GM12878 (cell line): ENCODE data around the gene KIF20B. TPM values are rescaled to one million over a fixed set of nuclear protein-coding genes. Genes with fewer than 3 reads are reported as not detected.

Experiments
- ATAC-seq: fragments of 200-7000 bp; cut with Tn5 transposase; 3 replicates; pipeline ENCODE4 v1.9.1; 2020; ENCODE audit warnings: mild to moderate bottlenecking, moderate library complexity
- BruUV-seq: library from RNA; stranded (reverse); fragments of 400-500 nt; replicated peaks from 2 replicates; lab custom pipeline; 2021; lab: Mats Ljungman, UMichigan
- CTCF ChIA-PET: fragments of 300-600 bp; sonication (Branson Sonifier 250); formaldehyde crosslinking; extraction: SDS; loops from one replicate; lab custom pipeline; 2021; ENCODE audit warnings: inconsistent platforms; lab: Yijun Ruan, JAX
- POLR2A ChIA-PET: fragments of 350-600 bp; formaldehyde crosslinking; extraction: SDS; loops from one replicate; lab custom pipeline; 2021; ENCODE audit warnings: inconsistent platforms; lab: Charles Lee
- RAD21 ChIA-PET: fragments of 300-600 bp; sonication (Branson Sonifier 250); formaldehyde crosslinking; loops from one replicate; lab custom pipeline; 2023; ENCODE audit warnings: antibody characterized with exemption; ENCODE audit not compliant: unreplicated experiment; lab: Charles Lee
- SMC1A ChIA-PET: fragments of 300-600 bp; sonication (Branson Sonifier 250); formaldehyde crosslinking; loops from one replicate; lab custom pipeline; 2023; ENCODE audit not compliant: unreplicated experiment, uncharacterized antibody; lab: Charles Lee
- DNase-seq: peaks from one replicate; pipeline ENCODE4 v3.0.0-alpha.2; 2011; ENCODE audit warnings: low read depth, low spot score
- FAIRE-seq: peaks from 3 replicates; lab custom pipeline; 2011; peaks lifted over from hg19 to GRCh38; lab: Jason Lieb, UNC
- H2AFZ ChIP-seq: 2 replicates; pipeline ENCODE4 v1.6.0; 2011; ENCODE audit warnings: low read depth, low read length, control low read depth; ENCODE audit not compliant: control insufficient read depth
- H3K27ac ChIP-seq: 2 replicates; pipeline ENCODE4 v1.5.1; 2011; ENCODE audit warnings: control low read depth; ENCODE audit not compliant: control insufficient read depth, insufficient read depth
- H3K27me3 ChIP-seq, 2 experiments: replicated peaks in 1 of 2; 2 replicates each; pipeline versions ENCODE4 v1.6.0 to v1.6.1; 2011; ENCODE audit warnings: low read length in 1 of 2; ENCODE audit not compliant: control insufficient read depth in 2 of 2, insufficient read depth in 2 of 2
- H3K36me3 ChIP-seq, 2 experiments: 2 replicates each; pipeline ENCODE4 v1.5.1; 2011; ENCODE audit warnings: low read length in 1 of 2; ENCODE audit not compliant: control insufficient read depth in 2 of 2, insufficient read depth in 2 of 2
- H3K4me1 ChIP-seq: 2 replicates; pipeline ENCODE4 v1.6.1; 2011; ENCODE audit warnings: mild to moderate bottlenecking, low read length, moderate library complexity, mixed read lengths; ENCODE audit not compliant: control insufficient read depth, insufficient read depth
- H3K4me2 ChIP-seq: 2 replicates; pipeline ENCODE4 v1.6.0; 2011; ENCODE audit warnings: control low read depth; ENCODE audit not compliant: control insufficient read depth, insufficient read depth
- H3K4me3 ChIP-seq: fragments of 200-600 bp; sonication (generic); 2 replicates; pipeline ENCODE4 v1.5.1; 2016
- H3K79me2 ChIP-seq: 2 replicates; pipeline ENCODE4 v1.6.0; 2011; ENCODE audit warnings: low read length; ENCODE audit not compliant: control insufficient read depth, insufficient read depth
- H3K9ac ChIP-seq: 2 replicates; pipeline ENCODE4 v1.8.0; 2011; ENCODE audit warnings: low read length, control low read depth, mixed read lengths; ENCODE audit not compliant: control insufficient read depth, insufficient read depth
- H3K9me3 ChIP-seq: replicated peaks from 3 replicates; pipeline ENCODE4 v1.5.1; 2011; ENCODE audit warnings: mild to moderate bottlenecking, low read length; ENCODE audit not compliant: control insufficient read depth, insufficient read depth
- H4K20me1 ChIP-seq: 2 replicates; pipeline ENCODE4 v1.6.0; 2011; ENCODE audit not compliant: control insufficient read depth, insufficient read depth
- ASH2L ChIP-seq: fragments of 300-600, 200-600 bp; sonication (generic); IDR thresholded peaks from 2 replicates; pipeline ENCODE4 v1.6.1; 2017; ENCODE audit warnings: low read depth, mild to moderate bottlenecking, borderline replicate concordance
- ATF7 ChIP-seq: fragments of 450-650 bp; IDR thresholded peaks from 2 replicates; pipeline ENCODE4 v1.6.1; 2016; ENCODE audit warnings: low read depth, mild to moderate bottlenecking
- BHLHE40 ChIP-seq, 2 experiments: fragments of 450-650 bp in 1 of 2; IDR thresholded peaks; 2 replicates each; pipeline ENCODE4 v1.6.1; 2011 to 2017; ENCODE audit warnings: low read depth in 2 of 2, borderline replicate concordance in 1 of 2, improper control_type of control experiment in 1 of 2, low read length in 1 of 2, mild to moderate bottlenecking in 1 of 2
- CHD4 ChIP-seq: fragments of 200-600 bp; sonication (generic); IDR thresholded peaks from 2 replicates; pipeline ENCODE4 v1.6.1; 2016; ENCODE audit warnings: mild to moderate bottlenecking
- EZH2 ChIP-seq: IDR thresholded peaks from 2 replicates; pipeline ENCODE4 v1.6.1; 2012; ENCODE audit warnings: low read depth, mild to moderate bottlenecking, control low read depth, inconsistent platforms, low read length, borderline replicate concordance; ENCODE audit not compliant: control insufficient read depth
- KDM1A ChIP-seq: fragments of 200-600 bp; sonication (generic); IDR thresholded peaks from 2 replicates; pipeline ENCODE4 v1.6.1; 2016; ENCODE audit warnings: borderline replicate concordance
- NFXL1 ChIP-seq: fragments of 450-650 bp; IDR thresholded peaks from 2 replicates; pipeline ENCODE4 v1.6.1; 2017; ENCODE audit warnings: antibody characterized with exemption, mild to moderate bottlenecking, borderline replicate concordance
- PAX5 ChIP-seq: IDR thresholded peaks from 2 replicates; pipeline ENCODE4 v1.6.1; 2011; ENCODE audit warnings: low read depth, low read length, borderline replicate concordance
- SIN3A ChIP-seq: IDR thresholded peaks from 2 replicates; pipeline ENCODE4 v1.6.1; 2012; ENCODE audit warnings: low read depth, low read length, improper control_type of control experiment
- STAT1 ChIP-seq: fragments of 450-650 bp; conservative IDR thresholded peaks from 2 replicates; pipeline ENCODE4 v1.6.1; 2014; ENCODE audit warnings: antibody characterized with exemption, mild to moderate bottlenecking
- ZNF217 ChIP-seq: fragments of 450-650 bp; IDR thresholded peaks from 2 replicates; pipeline ENCODE4 v1.6.1; 2017; ENCODE audit warnings: antibody characterized with exemption, mild to moderate bottlenecking
- ZNF274 ChIP-seq: IDR thresholded peaks from one replicate; pipeline ENCODE4 v1.8.0; 2011; ENCODE audit not compliant: insufficient read length, insufficient read depth
- WGBS: methylation state at CpG from one replicate; pipeline ENCODE4 v1.1.6; 2016; ENCODE audit warnings: low lambda C conversion rate; ENCODE audit not compliant: insufficient replicate concordance, insufficient coverage; ENCODE audit errors: missing lambda C conversion rate; 5-methylcytosine and 5-hydroxymethylcytosine counted together
- in situ Hi-C: fragments of 300-500 bp; cut with MboI; formaldehyde crosslinking; loops from 9 replicates; pipeline ENCODE4 v1.14.3; 2018; ENCODE audit warnings: mixed read lengths
- intact Hi-C: fragments of 100-400 bp; cut with micrococcal nuclease; formaldehyde crosslinking; loops from one replicate; pipeline ENCODE4 v1.14.2; 2022; ENCODE audit not compliant: unreplicated experiment
- polyA plus RNA-seq, 11 experiments: library from polyadenylated mRNA; depleted of rRNA in 4 of 11; unstranded in 6 of 11; stranded (reverse) in 5 of 11; fragments of >200 nt; fragmentation: Nextera tagmentation in 4 of 11; fragmentation: Illumina TruSeq in 1 of 11; extraction: Ambion mirVana in 4 of 11; extraction: Trizol in 1 of 11; gene quantifications; 1 replicate in 1 of 11; 2 replicates in 10 of 11; pipeline versions ENCODE4 v1.2.1 to v1.2.3, GENCODE V29; 2011 to 2016; ENCODE audit warnings: inconsistent platforms in 2 of 11, missing spikeins in 2 of 11, low read depth in 1 of 11
- total RNA-seq, 4 experiments: library from RNA; depleted of rRNA in 3 of 4; stranded (reverse); fragments of >200 nt in 3 of 4; fragmentation: Illumina TruSeq in 1 of 4; extraction: Trizol in 1 of 4; gene quantifications; 2 replicates each; pipeline versions ENCODE4 v1.2.1 to v1.2.3, GENCODE V29; 2013 to 2021
- TF ChIP-seq, protein P1 (sequence below): IDR thresholded peaks from 2 replicates; pipeline ENCODE4 v1.6.1; 2011; ENCODE audit warnings: borderline replicate concordance, low read depth, mild to moderate bottlenecking, moderate library complexity, mixed read lengths, low read length; ENCODE audit not compliant: insufficient read depth; ENCODE audit errors: extremely low read length
- TF ChIP-seq, protein P2 (sequence below): fragments of 450-650 bp; formaldehyde crosslinking; IDR thresholded peaks from 2 replicates; pipeline ENCODE4 v1.5.0; 2022; ENCODE audit warnings: mild to moderate bottlenecking, missing genetic modification characterization
- TF ChIP-seq, protein P3 (sequence below): IDR thresholded peaks from 2 replicates; pipeline ENCODE4 v1.6.1; 2011; ENCODE audit warnings: low read depth, low read length, improper control_type of control experiment, borderline replicate concordance
- TF ChIP-seq, protein P4 (sequence below): IDR thresholded peaks from 2 replicates; pipeline ENCODE4 v1.6.1; 2012; ENCODE audit warnings: mild to moderate bottlenecking, low read depth, low read length

KIF20B gene
- total and polyA plus RNA-seq, 10 of the 15 experiments (the other 5 are each of a cell fraction or from before 2014, with no cell fraction given) = 15.6 to 67.7 (median 44.3) TPM

DNA sequence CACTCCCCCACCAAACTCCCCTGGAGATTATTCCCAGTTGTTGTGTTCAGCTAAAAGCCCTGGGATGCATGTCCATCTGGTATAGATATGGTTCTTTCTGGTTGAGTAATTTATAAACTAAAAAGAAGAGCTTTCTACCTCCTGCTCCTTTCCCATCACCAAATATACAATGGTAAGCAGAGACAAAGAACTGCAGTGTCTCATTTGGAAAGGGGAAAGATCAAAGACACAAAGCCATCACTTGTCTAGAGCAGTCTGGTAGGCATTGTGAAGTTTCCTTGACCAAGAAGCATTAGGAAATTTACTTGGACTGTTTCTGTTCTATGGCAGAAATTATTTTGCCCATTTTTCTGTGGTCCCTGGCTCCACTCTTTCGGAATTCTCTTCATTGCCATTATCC is 31.4 kb upstream of the KIF20B start:
- ChIA-PET SMC1A (interaction anchor here (1.0 to 1.4 kb wide), 8 partner anchors 10 to 109 kb away, joined by 3 to 4 read pairs (median 3); no protein-coding TSS in a partner anchor), POLR2A (interaction anchor here (2.4 kb wide), 1 partner anchor 11 kb away, joined by 7 read pairs; no protein-coding TSS in a partner anchor), CTCF (interaction anchor here (0.6 to 2.4 kb wide), 4 partner anchors 11 to 1883 kb away, joined by 3 to 9 read pairs (median 5); partner anchors contain the start of gene KIF20B), RAD21 (interaction anchor here (0.9 kb wide), 1 partner anchor 60 kb away, joined by 4 read pairs; no protein-coding TSS in a partner anchor)
- no peaks in the 10 kb centered on the region for H3K79me2 ChIP-seq
- in situ Hi-C loops = no loop called here
- H3K27ac ChIP-seq = no peak overlapping the region
- intact Hi-C loops = no loop called here
- no peaks in the 10 kb centered on the region for H4K20me1 ChIP-seq
- H3K9me3 ChIP-seq = no peaks in the 10 kb centered on the region
- no peaks in the 10 kb centered on the region for H3K27me3 ChIP-seq
- no peak overlapping the region for H3K4me3 ChIP-seq
- no peak overlapping the region for H3K4me2 ChIP-seq
- no TSS peak for BruUV-seq
- 89% methylated on average over 1 of the region's 1 CpG for WGBS
- no peak overlapping the region for H2AFZ ChIP-seq
- H3K36me3 ChIP-seq = no peaks in the 10 kb centered on the region
- H3K4me1 ChIP-seq = no peaks in the 10 kb centered on the region
- no peak overlapping the region for H3K9ac ChIP-seq
- ATAC-seq (no peak), FAIRE-seq (no peak), DNase-seq (no peak)
- TF ChIP-seq SIN3A = no peak
- TF ChIP-seq PAX5 = no peak
- no peak for TF ChIP-seq ASH2L
- TF ChIP-seq NFXL1 = no peak
- no peak for TF ChIP-seq ZNF217
- TF ChIP-seq EZH2 = no peak
- TF ChIP-seq, protein P1, sequence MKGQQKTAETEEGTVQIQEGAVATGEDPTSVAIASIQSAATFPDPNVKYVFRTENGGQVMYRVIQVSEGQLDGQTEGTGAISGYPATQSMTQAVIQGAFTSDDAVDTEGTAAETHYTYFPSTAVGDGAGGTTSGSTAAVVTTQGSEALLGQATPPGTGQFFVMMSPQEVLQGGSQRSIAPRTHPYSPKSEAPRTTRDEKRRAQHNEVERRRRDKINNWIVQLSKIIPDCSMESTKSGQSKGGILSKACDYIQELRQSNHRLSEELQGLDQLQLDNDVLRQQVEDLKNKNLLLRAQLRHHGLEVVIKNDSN = no peak
- TF ChIP-seq CHD4 = no peak
- no peak for TF ChIP-seq ATF7
- no peak for TF ChIP-seq KDM1A
- TF ChIP-seq, protein P2, sequence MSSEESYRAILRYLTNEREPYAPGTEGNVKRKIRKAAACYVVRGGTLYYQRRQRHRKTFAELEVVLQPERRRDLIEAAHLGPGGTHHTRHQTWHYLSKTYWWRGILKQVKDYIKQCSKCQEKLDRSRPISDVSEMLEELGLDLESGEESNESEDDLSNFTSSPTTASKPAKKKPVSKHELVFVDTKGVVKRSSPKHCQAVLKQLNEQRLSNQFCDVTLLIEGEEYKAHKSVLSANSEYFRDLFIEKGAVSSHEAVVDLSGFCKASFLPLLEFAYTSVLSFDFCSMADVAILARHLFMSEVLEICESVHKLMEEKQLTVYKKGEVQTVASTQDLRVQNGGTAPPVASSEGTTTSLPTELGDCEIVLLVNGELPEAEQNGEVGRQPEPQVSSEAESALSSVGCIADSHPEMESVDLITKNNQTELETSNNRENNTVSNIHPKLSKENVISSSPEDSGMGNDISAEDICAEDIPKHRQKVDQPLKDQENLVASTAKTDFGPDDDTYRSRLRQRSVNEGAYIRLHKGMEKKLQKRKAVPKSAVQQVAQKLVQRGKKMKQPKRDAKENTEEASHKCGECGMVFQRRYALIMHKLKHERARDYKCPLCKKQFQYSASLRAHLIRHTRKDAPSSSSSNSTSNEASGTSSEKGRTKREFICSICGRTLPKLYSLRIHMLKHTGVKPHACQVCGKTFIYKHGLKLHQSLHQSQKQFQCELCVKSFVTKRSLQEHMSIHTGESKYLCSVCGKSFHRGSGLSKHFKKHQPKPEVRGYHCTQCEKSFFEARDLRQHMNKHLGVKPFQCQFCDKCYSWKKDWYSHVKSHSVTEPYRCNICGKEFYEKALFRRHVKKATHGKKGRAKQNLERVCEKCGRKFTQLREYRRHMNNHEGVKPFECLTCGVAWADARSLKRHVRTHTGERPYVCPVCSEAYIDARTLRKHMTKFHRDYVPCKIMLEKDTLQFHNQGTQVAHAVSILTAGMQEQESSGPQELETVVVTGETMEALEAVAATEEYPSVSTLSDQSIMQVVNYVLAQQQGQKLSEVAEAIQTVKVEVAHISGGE (CRISPR knock-in tag) = no peak
- no peak for TF ChIP-seq ZNF274
- no peak for TF ChIP-seq BHLHE40 (IDR thresholded peaks at IDR 0.05; ENCODE audit: borderline replicate concordance in 1 of 2, low read depth in 2 of 2, low read length in 1 of 2)
- TF ChIP-seq STAT1 = no peak
- TF ChIP-seq, protein P3, sequence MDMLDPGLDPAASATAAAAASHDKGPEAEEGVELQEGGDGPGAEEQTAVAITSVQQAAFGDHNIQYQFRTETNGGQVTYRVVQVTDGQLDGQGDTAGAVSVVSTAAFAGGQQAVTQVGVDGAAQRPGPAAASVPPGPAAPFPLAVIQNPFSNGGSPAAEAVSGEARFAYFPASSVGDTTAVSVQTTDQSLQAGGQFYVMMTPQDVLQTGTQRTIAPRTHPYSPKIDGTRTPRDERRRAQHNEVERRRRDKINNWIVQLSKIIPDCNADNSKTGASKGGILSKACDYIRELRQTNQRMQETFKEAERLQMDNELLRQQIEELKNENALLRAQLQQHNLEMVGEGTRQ = no peak
- TF ChIP-seq, protein P4, sequence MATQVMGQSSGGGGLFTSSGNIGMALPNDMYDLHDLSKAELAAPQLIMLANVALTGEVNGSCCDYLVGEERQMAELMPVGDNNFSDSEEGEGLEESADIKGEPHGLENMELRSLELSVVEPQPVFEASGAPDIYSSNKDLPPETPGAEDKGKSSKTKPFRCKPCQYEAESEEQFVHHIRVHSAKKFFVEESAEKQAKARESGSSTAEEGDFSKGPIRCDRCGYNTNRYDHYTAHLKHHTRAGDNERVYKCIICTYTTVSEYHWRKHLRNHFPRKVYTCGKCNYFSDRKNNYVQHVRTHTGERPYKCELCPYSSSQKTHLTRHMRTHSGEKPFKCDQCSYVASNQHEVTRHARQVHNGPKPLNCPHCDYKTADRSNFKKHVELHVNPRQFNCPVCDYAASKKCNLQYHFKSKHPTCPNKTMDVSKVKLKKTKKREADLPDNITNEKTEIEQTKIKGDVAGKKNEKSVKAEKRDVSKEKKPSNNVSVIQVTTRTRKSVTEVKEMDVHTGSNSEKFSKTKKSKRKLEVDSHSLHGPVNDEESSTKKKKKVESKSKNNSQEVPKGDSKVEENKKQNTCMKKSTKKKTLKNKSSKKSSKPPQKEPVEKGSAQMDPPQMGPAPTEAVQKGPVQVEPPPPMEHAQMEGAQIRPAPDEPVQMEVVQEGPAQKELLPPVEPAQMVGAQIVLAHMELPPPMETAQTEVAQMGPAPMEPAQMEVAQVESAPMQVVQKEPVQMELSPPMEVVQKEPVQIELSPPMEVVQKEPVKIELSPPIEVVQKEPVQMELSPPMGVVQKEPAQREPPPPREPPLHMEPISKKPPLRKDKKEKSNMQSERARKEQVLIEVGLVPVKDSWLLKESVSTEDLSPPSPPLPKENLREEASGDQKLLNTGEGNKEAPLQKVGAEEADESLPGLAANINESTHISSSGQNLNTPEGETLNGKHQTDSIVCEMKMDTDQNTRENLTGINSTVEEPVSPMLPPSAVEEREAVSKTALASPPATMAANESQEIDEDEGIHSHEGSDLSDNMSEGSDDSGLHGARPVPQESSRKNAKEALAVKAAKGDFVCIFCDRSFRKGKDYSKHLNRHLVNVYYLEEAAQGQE = no peak
